Right renal cortex interstitium (tissue), 3 donors: ENCODE data around the gene EPHB2. TPM values are rescaled to one million over a fixed set of nuclear protein-coding genes. Genes with fewer than 3 reads are reported as not detected.

Source experiments
- DNase-seq, 3 donors: peaks; one replicate each; pipeline ENCODE4 v3.0.0-alpha.2; 2013; ENCODE audit warnings: low read depth in 3 of 3, low spot score in 2 of 3
- polyA plus RNA-seq, 3 donors: library from polyadenylated mRNA; unstranded; fragments of 120-200 nt; gene quantifications; one replicate each; pipeline ENCODE4 v1.2.1, GENCODE V29; 2013; ENCODE audit not compliant: insufficient read length in 3 of 3

Gene EPHB2
- polyA plus RNA-seq, 3 donors, result 9.3 to 12.8 (median 11.9) TPM

DNA sequence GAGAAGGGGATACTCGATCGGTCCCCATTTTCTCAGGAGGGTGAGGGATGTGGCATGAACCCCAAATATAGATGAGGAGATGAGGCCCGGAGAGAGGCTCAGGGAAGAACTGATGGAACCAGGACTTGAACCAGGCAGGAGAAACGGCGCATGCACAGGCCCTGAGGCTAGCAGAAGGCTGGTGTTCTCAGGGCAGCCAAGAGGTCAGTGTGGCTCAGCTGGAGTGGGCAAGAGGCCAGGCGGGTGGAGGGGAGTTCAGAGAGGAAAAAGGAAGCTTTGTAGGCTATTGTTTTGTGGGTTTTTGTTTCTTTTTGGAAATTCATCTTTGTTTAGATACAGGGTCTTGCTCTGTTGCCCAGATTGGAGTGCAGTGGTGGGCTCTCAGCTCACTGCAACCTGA, 140.0 kb downstream of the EPHB2 start:
- DNase-seq, result no peak

DNA sequence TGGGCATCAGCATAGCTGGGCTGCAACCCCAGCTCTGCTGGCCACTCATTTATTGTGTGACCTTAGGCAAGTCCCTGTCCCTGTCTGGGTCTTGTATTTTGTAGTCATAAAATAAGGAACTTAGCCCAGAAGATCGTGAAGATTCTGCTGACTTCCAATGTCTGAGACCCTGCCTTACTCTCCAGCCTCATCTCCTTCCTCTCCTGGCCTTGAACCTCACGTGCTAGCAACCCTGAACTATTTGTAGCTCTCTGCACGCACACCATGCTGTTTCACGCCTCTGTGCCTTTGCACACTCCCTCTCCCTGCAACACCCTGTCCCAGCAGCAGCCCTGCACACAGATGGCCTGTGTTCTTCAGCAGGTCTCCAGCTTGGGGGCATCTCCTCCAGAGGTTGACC, 140.9 kb downstream of the EPHB2 start:
- no peak for DNase-seq

DNA sequence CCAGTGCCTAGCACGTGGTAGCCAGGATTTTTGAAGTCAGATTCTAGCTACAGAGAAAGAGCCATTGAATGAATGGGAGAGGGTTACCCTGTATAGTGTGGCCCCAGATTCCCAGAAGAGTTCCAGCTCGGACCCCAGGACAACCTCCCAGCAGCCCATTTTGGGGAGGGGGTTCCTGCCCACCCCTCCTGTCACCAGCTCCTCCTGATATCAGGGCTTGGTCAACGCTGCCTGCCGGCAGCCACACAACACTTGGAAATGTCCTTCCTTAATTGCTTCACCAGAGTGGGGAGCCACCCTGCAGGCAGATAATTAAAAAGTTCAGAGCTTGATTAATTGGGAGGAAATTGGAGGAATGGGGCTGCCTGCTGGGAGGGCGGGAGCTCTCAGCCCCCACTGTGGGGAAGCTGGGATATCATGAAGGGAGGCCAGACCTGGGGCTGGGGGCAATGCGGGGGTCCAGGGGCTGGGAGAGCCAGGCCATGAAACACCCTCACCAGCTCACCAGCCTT, 141.6 kb downstream of the EPHB2 start:
- no peak for DNase-seq

DNA sequence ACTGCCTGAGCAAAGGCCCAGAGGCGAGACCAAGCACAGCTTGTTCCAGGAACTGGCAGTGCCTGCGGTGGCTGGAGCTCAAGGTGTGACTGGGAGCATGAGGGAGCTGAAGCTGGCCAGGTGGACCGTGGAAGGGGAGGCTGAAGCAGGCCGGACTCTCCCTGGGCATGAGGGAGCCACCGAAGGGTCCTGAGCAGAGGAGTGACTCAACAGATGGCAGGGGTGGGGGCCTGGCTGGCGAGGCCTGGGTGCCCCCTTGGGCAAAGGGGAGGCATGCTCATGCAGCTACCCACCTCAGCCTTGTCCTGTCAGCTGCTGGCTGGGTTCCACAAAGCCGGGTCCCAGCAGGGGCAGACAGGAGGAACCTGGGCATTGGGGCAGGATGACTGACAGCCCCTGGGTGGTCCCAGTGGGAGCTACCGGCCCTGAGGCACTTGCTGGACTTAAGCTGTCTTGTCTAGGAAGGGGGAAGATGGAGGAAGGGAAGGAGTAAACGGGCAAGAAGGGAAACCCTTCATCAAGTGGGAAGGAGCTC, 143.1 kb downstream of the EPHB2 start:
- no peak for DNase-seq

DNA sequence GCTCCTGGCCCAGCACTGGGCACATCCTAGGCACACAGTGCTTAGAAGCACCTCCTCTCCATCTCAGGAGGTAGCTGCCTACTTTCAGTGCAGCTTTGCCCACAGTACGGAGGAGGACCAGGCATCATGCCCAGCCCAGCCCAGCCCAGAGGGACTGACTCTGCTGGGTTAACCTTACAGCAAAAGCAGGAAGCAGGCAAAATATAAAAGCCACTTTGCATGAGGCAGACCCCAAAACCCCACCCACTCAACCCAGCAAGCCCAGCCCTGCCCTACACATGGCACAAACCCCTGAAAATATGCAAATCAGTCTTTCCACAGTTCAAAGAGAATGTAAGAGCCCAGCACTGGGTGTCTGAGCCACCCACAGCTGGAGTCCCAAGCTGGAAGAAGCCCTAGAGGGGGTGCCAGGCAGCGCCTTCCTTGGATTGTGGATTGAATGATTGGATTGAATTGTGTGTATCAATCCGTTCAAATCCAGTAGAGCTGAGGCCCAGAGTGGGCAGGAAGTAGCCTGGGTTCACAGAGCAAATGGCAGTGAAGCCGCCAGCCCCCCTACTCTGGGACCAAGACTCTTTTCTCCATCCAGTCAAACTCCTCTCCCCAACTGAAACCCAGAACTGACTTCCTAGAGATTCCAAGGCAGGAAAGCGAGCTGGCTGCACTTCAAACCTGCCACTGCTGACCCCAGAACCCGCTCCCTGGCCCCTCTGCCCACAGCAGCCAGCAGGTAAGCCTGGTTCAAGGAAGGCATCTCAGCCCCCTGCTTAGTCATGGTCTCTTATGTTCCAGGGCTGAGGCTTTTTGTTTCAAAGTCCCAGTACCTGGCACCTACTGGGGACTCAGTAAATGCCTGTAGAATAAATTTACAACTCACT, 144.3 kb downstream of the EPHB2 start:
- DNase-seq, result no peak

DNA sequence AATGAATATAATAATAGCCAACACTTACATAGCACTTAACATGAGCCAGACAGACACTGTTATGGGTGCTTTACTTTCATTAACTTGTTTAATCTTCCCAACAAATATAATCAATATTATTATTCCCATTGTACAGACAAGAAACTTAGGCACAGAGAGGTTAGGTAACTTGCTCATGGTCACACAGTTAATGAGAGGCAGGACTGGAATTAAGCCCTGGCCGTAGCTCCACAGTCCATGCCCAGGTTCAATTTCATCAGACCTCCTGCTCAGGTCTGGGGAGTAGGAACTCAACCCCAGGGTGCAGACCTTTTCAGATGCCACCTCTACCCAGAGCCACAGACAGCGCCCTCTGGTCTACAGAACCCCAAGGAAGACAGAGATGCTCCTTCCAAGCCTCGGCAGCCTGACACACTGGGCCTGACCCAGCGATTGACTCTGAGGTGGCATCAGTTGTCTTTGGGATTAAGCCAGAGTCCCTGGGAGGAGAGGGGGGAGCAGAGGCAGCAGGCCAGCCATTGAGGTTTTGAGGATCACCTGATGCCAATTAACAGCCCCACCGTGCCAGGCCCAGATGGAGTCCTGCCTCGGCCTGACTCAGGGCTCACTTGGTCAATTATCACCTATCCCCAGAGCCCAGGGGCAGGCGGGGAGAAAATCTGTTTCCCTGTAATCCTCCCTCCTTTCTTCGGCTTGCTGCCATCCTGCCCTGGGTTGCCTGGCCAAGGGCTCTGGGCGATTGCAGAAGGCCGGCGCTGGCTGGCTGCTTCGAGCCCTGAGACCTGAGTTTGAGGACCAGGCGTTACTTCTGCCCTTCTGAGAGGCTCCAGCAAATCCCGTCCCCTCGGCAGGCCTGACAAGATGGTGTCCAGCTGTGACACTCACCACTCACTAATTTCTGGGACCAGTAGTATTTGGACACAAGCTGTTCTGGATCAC, 145.3 kb downstream of the EPHB2 start:
- no peak for DNase-seq

DNA sequence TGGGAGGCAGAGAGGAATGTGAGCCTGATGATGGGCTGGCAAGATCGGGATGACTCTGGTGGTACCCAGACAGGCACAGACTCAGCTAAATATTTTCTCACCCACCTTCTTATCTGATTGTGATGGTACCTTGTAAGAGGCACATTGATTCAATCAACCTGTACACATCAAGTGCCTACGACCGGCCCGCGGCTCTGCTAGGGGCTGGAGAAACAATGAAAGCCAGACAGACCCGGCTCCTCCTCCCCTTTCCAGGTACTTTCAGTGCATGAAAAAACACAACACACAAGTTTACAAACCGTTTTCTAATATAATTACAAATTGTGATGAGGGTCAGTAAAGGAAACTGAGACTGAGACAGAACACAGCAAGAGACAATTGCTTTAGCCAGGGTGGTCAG, 147.0 kb downstream of the EPHB2 start:
- DNase-seq, result no peak

DNA sequence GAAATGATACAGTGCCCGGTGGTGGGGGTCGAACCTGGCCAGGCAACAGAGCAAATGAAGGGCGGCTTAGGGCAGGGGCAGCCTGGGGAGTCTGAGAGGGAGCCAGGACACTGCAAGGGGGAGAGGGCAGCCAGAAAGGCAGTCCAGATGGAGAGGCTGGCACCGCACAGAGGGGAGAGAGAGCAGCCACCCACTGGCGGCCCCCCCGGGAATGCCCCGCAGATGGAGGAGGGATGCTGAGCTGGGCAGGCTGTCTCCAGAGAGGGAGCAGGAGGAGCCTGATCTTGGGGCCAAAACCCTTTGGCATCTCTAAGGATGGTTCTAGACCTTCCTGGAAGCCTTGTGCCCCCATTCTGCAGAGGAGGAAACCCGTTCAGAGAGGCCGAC, 149.8 kb downstream of the EPHB2 start:
- no peak for DNase-seq

DNA sequence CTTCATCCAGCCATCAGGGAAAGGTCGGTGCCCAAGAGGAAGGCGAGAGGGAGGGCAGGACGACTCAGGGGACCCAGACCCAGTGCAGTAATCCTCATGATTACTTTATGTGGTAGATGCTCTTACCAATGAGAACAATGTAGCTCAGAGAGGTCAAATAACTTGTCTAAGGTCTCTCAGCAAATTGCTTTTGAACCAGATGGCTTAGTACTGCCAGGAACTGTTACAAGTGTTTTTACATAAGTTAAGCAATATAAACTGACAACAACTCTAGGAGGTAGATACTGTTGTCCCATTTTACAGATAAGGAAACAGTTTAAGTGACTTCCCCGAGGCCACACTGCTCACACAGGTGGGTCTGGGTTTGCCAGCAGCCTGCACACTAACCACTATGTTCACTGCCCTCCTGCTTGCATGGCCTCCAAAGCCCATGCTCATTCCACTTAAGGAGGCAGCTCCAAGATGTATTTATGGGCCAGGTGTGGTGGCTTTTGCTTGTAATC, 150.3 kb downstream of the EPHB2 start:
- DNase-seq, result no peak

DNA sequence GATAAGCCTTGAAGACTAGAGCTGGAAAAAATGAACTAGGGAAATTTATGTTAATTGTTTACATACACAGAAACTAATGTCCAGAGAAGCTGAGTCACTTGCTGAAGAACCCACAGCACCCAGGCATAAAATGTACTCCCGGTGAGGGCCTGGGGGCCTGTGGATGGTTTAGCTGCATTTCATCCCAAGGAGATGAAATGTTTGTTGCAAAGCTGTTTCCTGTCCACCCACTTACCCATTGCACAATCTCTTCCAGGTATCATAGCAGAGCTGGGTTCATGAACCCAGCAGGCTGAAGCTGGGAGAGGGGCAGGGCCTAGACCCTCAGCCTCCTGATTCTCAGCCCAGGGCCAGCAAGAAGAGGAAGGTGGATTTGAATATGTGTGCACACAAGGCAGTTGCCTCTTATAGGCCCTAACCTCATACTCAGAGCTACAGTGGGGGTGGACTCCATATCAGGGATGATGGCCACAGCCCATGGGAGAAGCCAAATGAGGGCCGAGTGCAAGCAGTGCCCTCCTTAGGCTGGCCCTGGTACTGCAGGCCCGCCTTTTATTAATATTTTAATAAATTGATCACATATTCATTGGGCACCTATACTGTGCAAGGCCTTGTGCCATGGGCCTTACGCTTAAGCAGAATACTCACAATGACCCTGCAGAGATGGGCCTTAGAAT, 151.3 kb downstream of the EPHB2 start:
- no peak for DNase-seq

DNA sequence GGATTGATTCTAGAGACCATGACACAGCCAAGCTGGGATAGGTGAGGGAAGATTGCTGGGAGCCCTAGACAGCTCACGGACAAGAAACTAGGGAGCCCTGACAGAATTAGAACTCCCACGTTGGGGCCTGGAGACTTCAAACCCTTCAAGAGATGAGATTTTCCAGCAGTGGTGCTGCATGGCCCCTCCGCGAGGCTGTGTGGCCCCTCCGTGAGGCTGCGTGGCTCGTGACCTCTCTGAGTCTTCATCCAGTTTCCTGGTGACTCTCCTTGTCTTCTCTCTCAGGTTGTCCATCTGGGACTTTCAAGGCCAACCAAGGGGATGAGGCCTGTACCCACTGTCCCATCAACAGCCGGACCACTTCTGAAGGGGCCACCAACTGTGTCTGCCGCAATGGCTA, 152.1 kb downstream of the EPHB2 start:
- DNase-seq, result no peak

DNA sequence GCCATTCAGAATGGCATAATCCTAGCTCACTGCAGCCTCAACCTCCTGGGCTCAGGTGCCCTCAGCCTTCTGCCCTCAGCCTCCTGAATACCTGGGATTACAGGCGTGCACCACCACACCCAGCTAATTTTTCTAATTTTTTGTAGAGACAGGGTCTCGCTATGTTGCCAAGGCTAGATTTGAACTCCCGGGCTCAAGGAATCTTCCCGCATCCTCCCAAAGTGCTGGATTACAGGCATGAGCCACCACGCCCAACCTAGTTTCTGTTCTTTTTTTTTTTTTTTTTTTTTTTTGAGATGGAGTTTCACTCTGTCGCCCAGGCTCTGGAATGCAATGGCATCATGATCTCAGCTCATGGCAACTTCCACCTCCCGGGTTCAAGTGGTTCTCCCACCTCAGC, 153.1 kb downstream of the EPHB2 start:
- DNase-seq, result no peak

DNA sequence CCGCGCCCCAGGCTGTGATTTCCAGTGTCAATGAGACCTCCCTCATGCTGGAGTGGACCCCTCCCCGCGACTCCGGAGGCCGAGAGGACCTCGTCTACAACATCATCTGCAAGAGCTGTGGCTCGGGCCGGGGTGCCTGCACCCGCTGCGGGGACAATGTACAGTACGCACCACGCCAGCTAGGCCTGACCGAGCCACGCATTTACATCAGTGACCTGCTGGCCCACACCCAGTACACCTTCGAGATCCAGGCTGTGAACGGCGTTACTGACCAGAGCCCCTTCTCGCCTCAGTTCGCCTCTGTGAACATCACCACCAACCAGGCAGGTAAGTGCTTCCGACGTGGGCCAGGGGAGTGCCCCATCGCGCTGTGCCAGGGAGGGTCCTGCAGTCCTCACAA, 154.2 kb downstream of the EPHB2 start:
- DNase-seq, result no peak

DNA sequence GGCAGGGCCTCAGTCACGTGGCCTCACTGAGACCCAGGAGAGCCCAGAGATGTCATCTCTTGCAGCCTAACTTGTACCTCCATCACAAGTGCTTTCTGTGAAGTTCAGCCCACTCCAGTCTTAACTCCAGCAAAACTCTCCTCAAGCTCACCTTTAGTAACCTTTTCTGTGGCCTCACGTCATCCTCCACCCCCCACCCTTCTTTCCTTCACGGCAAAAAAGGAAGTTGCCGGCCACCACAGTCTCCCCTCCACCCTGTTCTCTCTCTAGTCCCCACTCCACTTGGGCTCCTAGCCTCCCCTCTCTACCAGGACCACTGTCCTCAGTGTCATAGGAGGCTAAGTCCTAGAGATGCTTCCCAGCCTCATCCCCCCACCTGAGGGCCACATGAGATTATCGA, 155.1 kb downstream of the EPHB2 start:
- DNase-seq, result no peak

DNA sequence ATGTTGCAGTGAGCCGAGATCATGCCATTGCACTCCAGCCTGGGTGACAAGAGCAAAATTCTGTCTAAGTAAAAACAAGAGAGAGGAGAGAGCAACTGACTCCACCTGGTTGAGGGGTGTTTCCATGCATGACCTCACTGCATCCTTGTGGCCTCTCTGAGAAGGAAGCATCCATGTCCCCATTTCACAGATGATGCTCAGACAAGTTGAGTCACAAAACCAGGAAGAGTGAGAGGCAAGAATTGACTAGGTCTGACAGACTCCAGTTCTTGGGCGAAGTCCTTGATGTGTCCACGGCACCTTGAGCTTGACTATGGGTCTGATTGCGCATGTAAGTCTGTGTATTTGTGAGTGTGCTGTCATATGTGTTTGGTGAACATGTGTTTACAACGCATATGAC, 156.2 kb downstream of the EPHB2 start:
- no peak for DNase-seq

DNA sequence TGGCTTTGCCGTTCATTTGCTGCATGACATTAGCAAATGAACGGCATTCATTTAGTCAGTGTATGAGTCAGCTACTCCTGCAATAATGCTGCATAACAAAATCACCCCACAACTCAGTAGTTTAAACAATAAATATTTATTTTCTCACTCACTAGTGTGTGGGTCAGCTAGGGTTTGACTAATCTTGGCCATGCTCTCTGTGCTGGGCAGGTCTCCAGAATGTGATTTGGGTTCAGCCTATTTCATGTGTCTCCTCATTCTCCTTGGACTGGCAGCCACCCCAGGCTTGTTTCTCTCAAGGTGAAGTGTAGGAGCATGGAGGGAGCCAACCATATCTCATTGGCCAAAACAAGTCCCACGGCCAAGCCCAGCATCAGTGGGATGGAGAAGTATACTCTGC, 157.7 kb downstream of the EPHB2 start:
- no peak for DNase-seq

DNA sequence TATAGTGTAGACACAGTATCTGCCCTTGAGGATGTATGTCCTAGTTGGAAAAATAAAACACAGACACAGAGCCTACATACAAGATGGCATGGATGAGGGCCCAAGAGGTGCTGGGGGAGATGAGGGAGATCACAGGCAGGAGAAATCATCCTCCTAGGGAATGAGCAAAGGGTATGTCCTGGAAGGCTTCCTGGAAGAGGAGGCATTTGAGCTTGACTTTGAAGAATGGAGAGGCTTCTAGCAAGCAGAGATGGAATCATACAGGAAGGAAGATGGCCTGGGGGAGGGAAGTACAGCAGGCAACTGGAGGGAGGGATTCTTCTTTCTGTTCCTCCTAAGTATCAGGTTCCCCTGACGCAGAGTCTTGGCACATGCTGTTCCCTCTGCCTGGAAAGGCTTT, 158.7 kb downstream of the EPHB2 start:
- no peak for DNase-seq

DNA sequence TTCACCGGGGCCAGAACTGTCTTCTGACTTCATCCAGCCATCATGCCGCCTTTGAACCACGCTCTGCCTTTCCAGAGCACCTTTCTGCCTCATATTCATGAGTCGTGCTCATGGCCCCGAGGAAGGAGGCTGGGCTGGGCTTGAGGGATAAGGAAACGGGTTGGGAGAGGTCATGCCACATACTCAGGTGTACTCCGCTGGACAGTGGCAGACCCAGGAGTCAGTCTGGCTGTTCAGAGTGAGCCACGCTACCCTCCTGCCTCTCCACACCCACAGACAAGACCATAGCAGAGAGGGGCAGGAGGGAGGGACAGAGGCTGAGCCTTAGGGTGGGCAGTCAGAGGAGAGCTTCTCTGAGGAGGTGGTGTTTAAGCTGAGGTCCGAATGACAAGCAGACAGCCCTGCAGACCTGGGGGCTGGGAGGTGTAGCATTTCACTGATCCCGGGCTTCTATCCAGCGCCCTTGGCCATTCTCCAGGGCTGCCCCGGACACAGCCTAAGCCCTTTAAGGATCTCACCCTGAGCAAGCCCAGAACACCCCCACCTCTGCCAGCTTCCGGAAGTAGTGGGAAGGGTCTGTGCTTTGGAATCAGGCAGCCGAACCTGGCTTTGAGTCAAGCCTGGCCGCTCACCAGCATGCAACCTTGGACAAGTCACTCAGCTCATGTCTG, 159.7 kb downstream of the EPHB2 start:
- DNase-seq, result no peak

DNA sequence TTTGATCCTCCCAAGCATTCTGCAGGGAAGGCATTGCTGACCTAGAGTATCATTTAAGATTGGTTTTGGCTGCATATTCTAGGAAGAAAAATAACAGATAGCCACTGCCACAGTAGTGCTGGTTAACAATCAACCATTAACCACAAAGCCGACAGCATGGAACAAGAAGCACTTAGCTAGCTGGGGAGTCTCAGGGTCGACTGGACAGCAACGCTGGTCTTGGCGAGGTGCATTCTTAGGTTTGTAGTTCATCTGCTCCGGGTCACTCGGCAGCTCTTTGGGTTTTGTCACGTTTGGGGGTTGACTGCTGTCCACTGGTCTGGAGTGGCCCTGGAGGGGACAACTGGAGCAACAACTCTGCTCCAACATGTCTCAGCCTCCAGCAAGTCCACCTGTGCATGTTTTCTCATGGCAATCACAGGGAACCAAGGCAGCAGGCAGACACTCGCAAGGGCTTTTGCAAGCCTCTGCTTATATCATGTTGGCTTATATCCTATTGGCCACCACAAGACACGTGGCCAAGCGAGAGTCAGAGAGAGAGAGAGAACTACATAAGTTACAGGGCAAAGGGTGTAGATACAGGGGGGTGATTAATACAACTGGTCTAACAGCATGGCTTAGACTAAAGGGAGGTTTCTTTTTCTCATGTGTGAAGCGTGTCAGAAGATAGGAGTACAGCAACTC, 162.5 kb downstream of the EPHB2 start:
- no peak for DNase-seq
